GM19193 (cell line): ENCODE measurements around the gene NEMP1.

ENCODE experiments used
- POLR2A ChIP-seq: IDR thresholded peaks from 4 replicates; pipeline ENCODE4 v1.6.1; 2011; ENCODE audit not compliant: insufficient read depth, insufficient read length; ENCODE audit errors: extremely low read depth

The NEMP1 gene

DNA sequence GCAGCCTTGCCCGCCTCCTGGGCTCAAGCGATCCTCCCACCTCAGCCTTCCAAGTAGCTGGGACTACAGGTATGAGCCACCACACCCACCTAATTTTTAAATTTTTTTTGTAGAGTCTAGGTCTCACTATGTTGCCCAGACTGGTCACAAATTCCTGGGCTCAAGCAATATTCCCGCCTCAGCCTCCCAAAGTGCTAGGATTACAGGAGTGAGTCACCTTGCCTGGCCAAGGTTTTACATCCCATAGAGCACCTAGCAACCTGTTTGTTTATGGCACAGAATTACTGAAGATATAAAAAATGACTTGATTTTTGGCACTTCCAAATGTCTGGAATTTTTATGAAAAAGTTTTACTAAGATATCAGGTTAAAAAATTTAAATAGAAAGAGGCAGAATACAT, 45.2 kb downstream of the NEMP1 start:
- TF ChIP-seq POLR2A = no peak

DNA sequence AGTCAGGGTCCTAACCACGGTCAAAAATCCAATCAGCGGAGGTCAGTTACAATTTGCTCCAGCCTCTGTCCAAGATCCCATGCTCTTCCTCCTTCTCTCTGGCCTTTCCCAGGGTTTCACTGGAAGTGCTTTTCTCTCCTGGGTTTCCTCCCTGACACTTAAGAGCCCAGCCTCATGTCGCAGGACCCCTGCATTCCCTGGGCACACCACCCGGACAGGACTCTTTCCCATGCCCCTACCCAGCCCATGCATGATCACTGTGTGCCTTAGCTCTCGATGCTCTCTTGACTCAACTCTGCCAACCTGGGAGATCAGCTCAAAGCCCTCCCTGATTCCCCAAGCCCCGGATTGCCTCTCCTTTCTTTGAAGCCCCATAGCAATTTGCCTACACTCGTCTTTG, 46.8 kb downstream of the NEMP1 start:
- no peak for TF ChIP-seq POLR2A

DNA sequence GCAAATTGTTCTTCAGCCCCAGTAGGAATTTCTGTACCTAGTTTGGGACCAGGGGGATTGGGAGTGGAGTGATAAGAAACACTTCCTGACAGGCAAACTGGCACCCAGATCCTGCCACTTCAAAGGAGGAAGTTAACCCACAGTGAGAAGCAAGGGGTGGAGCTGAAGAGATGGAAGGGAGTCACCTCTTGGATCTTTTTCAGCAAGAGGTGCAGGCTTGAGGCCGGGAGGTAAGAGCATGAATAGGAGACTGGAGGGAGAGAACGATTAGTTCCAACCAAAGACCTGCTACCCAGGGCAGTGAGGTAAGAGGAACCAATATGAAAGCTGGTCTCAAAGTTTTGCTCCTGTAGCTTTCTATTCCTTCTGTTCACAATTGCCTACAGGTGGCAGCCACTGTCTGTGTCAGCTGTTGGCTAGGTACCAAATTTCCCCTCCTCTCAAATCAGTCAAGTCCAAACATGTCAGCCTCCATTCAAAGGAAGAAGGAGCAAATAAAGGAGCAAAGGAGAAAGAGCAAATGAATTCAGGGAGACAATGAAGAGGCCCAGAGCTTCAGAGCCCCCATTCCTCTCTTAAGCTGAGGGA, 47.4 kb downstream of the NEMP1 start:
- no peak for TF ChIP-seq POLR2A

- TF ChIP-seq POLR2A = no peak
These were observed 49.1 kb downstream of the NEMP1 start for GRCh38 chr12:57029457-57029856.

DNA sequence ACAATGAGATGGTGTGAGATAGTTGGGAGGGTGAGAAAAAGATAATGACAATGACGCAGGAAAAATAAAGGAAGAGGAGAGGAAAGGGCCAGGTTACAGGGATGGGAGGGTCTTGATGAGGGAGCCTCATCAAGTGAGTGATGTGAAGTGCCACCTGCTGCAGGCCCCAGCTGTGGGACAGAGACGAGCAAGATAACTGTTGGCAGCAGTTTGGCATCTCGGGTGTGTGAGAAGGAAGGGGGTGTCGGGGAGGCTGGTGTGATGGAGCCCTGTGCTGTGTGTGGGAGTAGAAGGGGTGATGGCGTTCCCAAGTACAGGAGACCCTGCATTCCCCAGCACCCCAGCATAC, 50.8 kb downstream of the NEMP1 start:
- no peak for TF ChIP-seq POLR2A

DNA sequence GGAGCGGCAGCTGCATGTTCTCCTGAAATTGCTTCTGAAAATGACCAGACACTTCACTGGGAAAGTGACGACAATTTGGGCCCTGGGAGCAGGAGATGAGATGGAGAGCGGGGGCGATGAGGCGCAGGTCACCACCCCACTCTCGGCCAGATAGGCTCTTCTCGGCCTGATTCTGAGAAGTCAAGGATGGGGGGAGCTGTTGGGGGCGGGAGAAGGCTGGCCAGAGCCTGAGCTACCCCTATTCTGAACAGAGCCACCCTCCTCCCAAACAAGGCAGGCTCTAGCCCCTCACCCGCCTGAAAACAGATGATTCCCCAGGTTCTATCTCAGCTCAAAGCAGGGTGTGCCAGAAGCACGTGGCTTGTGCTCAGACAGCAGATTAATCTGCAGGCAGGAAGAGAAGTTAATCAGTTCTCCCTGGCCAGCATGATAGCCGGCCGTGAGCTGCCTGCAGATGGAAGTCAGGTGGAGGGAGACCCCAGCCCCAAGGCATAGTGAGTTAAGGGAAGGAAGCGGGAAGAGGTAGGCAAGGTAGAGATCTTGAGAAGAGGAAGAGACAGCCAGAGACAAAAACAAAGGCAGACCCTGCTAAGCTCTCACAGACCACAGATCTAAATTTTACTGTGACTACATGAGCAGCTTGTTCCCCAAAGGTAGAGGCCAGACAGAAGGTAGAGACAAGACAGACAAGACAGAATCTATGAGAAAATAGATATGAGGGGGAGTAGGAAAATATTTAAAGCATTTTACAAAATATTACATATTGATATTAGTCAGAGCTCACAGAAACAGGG, 51.4 kb downstream of the NEMP1 start:
- no peak for TF ChIP-seq POLR2A

DNA sequence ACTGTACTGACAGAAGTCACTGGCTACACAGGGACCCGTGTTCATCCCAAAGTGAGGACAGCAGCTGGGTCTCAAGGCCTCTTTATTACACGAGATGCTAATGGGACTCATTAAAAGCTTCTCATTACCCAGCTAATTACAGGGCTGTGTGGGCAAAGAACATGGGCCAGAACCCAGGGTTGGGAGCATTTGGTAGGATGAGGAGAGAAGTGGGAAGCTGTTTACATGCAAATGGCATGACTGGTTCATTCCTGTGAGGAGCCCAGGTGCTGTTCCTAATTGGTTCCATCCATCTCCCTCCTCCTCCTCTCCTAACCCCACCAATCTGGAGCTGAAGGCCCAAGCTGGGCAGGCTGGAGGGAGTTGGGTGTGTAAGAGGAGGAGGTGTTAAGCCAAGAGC, 53.4 kb downstream of the NEMP1 start:
- TF ChIP-seq POLR2A = no peak

GRCh38 chr12:57019983-57020719, 58.4 kb downstream of the NEMP1 start:
- no peak for TF ChIP-seq POLR2A

DNA sequence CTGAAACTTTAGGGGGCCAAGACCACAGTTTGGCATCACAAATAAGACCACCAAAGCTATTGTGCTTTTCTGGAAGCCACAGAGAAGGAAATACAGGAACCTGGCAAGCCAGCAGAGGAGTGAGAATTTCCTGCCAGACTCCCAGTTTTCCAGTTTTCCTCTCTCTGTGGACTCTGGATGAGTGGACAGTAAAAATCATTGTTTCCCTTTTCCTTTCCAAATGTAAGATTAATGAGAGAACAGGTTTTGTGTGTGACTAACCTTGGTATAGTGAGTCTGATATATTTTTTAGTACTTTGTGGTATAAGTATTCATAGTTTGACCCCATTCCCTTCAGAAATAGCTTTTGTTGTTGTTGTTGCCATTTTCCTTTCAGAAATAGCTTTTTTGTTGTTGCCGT, 59.7 kb downstream of the NEMP1 start:
- TF ChIP-seq POLR2A = no peak

GRCh38 chr12:57016348-57016747, 62.2 kb downstream of the NEMP1 start, which contains the start of gene TAC3:
TAC3 (minus strand) TSS chr12:57016529; CDS start chr12:57015797, 732 bp downstream.
- TF ChIP-seq POLR2A = no peak

- TF ChIP-seq POLR2A = no peak
These were observed 65.8 kb downstream of the NEMP1 start for GRCh38 chr12:57012600-57013465.

DNA sequence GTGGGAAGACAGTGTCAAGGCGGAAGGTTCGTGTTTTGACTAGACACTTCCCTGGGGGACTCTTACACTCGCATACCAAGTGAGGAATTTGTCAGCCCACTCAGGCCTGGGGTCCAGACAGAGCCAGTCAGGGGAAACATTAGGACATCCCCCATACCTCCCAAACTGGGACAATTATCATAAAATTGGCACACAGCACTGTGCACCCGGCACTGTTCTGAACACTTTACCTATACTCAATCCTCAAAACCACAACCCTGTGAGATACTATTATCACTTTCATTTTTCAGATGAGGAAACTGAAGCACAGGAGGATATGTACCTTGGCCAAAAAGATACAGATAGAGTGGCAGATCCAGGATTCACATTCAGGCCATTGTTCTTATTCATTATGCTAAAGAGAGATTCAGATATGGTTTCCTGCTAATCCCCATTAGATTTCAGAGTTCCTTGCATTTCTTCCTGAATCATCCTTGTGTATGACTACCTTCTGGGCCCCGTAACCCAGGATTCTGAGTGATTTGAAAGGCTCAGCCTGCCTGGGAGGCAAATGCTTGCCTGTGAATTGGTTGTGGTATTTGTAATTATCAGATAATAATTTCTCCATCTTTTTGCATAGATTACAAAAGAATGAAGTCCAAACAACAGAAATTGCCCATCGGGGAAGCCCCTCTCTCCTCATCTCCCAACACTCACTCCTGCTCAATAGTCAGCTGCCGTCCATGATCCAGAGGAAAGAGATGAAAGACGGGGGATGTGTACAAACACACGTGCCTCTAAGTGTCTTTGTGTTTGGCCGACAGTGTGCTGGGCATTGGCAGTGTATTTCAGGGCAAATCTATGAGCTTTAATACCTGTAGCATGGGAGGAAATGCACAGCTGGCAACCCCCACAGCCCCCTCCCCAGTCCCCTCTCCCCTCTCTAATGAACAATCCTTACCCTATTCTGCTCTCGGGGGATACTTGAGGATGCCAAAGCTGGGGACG, 66.9 kb downstream of the NEMP1 start:
- no peak for TF ChIP-seq POLR2A

GRCh38 chr12:57010627-57011247, 67.9 kb downstream of the NEMP1 start:
- TF ChIP-seq POLR2A = no peak

GRCh38 chr12:57009949-57010626, 68.5 kb downstream of the NEMP1 start:
- TF ChIP-seq POLR2A = no peak
